K562 (cell line): ENCODE data around the gene ADARB2. TPM values are rescaled to one million over a fixed set of nuclear protein-coding genes. Genes with fewer than 3 reads are reported as not detected.

Experiments used
- ATAC-seq: fragments of 200-7000 bp; cut with Tn5 transposase; 3 replicates; pipeline ENCODE4 v1.9.1; 2020; ENCODE audit warnings: moderate library complexity
- BruUV-seq: library from RNA; stranded (reverse); fragments of 400-500 nt; replicated peaks from 2 replicates; lab custom pipeline; 2021; lab: Mats Ljungman, UMichigan
- CTCF ChIA-PET: fragments of 300-600 bp; formaldehyde crosslinking; extraction: SDS; loops from one replicate; lab custom pipeline; 2021; ENCODE audit warnings: low intra/inter-chr PET ratio; lab: Yijun Ruan, JAX
- POLR2A ChIA-PET: fragments of 300-600, 350-650 bp; sonication (Branson Sonifier 250); formaldehyde crosslinking; extraction: SDS; loops from one replicate; lab custom pipeline; 2021; ENCODE audit warnings: antibody characterized with exemption, inconsistent platforms; lab: Yijun Ruan, JAX
- DNase-seq, 4 experiments: peaks; one replicate each; pipeline versions ENCODE4 v3.0.0 to v3.0.0-alpha.2; 2011 to 2018; ENCODE audit warnings: low spot score in 3 of 4, mixed read lengths in 3 of 4; ENCODE audit errors: extremely low read depth in 1 of 4
- FAIRE-seq: peaks from 2 replicates; lab custom pipeline; 2011; peaks lifted over from hg19 to GRCh38; lab: Jason Lieb, UNC
- H2AFZ ChIP-seq: 2 replicates; pipeline ENCODE4 v1.6.0; 2011; ENCODE audit warnings: low read depth, low read length, control low read depth, inconsistent platforms
- H3K27ac ChIP-seq: fragments of 200-600 bp; 3 replicates; pipeline ENCODE4 v1.8.0; 2011; ENCODE audit warnings: low read depth, mild to moderate bottlenecking, control low read depth, inconsistent platforms, low read length, moderate library complexity, mixed read lengths; ENCODE audit errors: extremely low read depth
- H3K27me3 ChIP-seq, 2 experiments: fragments of 300-600 bp in 1 of 2; 2 replicates in 1 of 2; 3 replicates in 1 of 2; pipeline versions ENCODE4 v1.6.0 to v1.8.0; 2011; ENCODE audit warnings: inconsistent platforms in 2 of 2, low read length in 2 of 2, mild to moderate bottlenecking in 1 of 2, mixed read lengths in 1 of 2, moderate library complexity in 1 of 2; ENCODE audit not compliant: control insufficient read depth in 2 of 2, insufficient read depth in 2 of 2
- H3K36me3 ChIP-seq: fragments of 300-600 bp; 3 replicates; pipeline ENCODE4 v1.8.0; 2011; ENCODE audit warnings: mild to moderate bottlenecking, low read length, inconsistent platforms; ENCODE audit not compliant: control insufficient read depth, insufficient read depth
- H3K4me1 ChIP-seq, 2 experiments: fragments of 200-600 bp in 1 of 2; replicated peaks in 1 of 2; 2 replicates in 1 of 2; 3 replicates in 1 of 2; pipeline versions ENCODE4 v1.5.1 to v1.8.0; 2011; ENCODE audit warnings: inconsistent platforms in 2 of 2, low read length in 2 of 2, mild to moderate bottlenecking in 1 of 2, mixed read lengths in 1 of 2, moderate library complexity in 1 of 2; ENCODE audit not compliant: control insufficient read depth in 2 of 2, insufficient read depth in 2 of 2
- H3K4me2 ChIP-seq: 2 replicates; pipeline ENCODE4 v1.6.1; 2011; ENCODE audit warnings: low read length, control low read depth, inconsistent platforms, mixed read lengths; ENCODE audit not compliant: insufficient read depth
- H3K4me3 ChIP-seq: fragments of 200-600 bp; sonication (generic), shearing (Covaris generic); 2 replicates; pipeline ENCODE4 v1.5.1; 2016; ENCODE audit warnings: control low read depth, inconsistent platforms
- H3K79me2 ChIP-seq: fragments of 200-600 bp; 3 replicates; pipeline ENCODE4 v1.8.0; 2011; ENCODE audit warnings: low read length, inconsistent platforms; ENCODE audit not compliant: control insufficient read depth, insufficient read depth
- H3K9ac ChIP-seq, 2 experiments: 2 replicates each; pipeline versions ENCODE4 v1.6.0 to v1.6.1; 2011; ENCODE audit warnings: low read depth in 2 of 2, low read length in 2 of 2, control low read depth in 1 of 2, inconsistent platforms in 1 of 2, mild to moderate bottlenecking in 1 of 2, mixed read lengths in 1 of 2; ENCODE audit not compliant: insufficient read depth in 1 of 2
- H3K9me1 ChIP-seq: one replicate; pipeline ENCODE4 v1.6.0; 2011; ENCODE audit warnings: inconsistent platforms, mild to moderate bottlenecking, low read length, moderate library complexity; ENCODE audit not compliant: control insufficient read depth, insufficient read depth
- H3K9me3 ChIP-seq: replicated peaks from 2 replicates; pipeline ENCODE4 v1.5.1; 2011; ENCODE audit warnings: low read depth, low read length, inconsistent platforms; ENCODE audit not compliant: control insufficient read depth, insufficient read depth
- H4K20me1 ChIP-seq: replicated peaks from 2 replicates; pipeline ENCODE4 v1.6.1; 2011; ENCODE audit warnings: low read length, inconsistent platforms, mixed read lengths; ENCODE audit not compliant: control insufficient read depth, insufficient read depth
- AFF1 ChIP-seq, 2 experiments: fragments of 450-650 bp; IDR thresholded peaks; 2 replicates each; pipeline ENCODE4 v1.6.1; 2018; ENCODE audit warnings: mild to moderate bottlenecking in 2 of 2, low read depth in 1 of 2; ENCODE audit not compliant: partially characterized antibody in 2 of 2
- FOSL1 ChIP-seq: fragments of 200-800 bp; sonication (Bioruptor generic); conservative IDR thresholded peaks from 2 replicates; pipeline ENCODE4 v1.6.1; 2016; ENCODE audit warnings: missing genetic modification characterization, missing compliant biosample characterization
- ID3 ChIP-seq, 2 experiments: fragments of 250-450 bp in 1 of 2; fragments of 450-650 bp in 1 of 2; sonication (Bioruptor Pico) in 1 of 2; IDR thresholded peaks; 2 replicates each; pipeline versions ENCODE4 v1.6.1 to v1.8.0; 2016 to 2021; ENCODE audit warnings: mild to moderate bottlenecking in 2 of 2, moderate library complexity in 2 of 2, missing compliant biosample characterization in 1 of 2, missing genetic modification characterization in 1 of 2
- NELFE ChIP-seq: IDR thresholded peaks from 2 replicates; pipeline ENCODE4 v1.6.1; 2011; ENCODE audit warnings: mild to moderate bottlenecking; ENCODE audit not compliant: insufficient read depth, insufficient read length
- PPARD ChIP-seq: fragments of 250-450 bp; sonication (Bioruptor Pico); IDR thresholded peaks from 2 replicates; pipeline ENCODE4 v1.8.0; 2022; ENCODE audit warnings: inconsistent platforms, mild to moderate bottlenecking, moderate library complexity
- REST ChIP-seq, 2 experiments: fragments of 450-650 bp; formaldehyde crosslinking in 1 of 2; IDR thresholded peaks; 2 replicates each; pipeline versions ENCODE4 v1.4.0 to v1.6.1; 2014 to 2020; ENCODE audit warnings: mild to moderate bottlenecking in 2 of 2, borderline replicate concordance in 1 of 2, low read depth in 1 of 2
- STAT5A ChIP-seq: IDR thresholded peaks from 2 replicates; pipeline ENCODE4 v1.6.1; 2012; ENCODE audit warnings: low read length, inconsistent platforms, borderline replicate concordance
- WGBS: fragments of 100-300 bp; shearing (Covaris generic); methylation state at CpG from one replicate; pipeline ENCODE4 v1.1.6; 2016; ENCODE audit warnings: low coverage, mixed read lengths; ENCODE audit not compliant: insufficient coverage; ENCODE audit errors: missing lambda C conversion rate; 5-methylcytosine and 5-hydroxymethylcytosine counted together
- in situ Hi-C: fragments of 300-500 bp; cut with MboI; formaldehyde crosslinking; loops from 4 replicates; pipeline ENCODE4 v1.15.0; 2018; ENCODE audit warnings: inconsistent platforms, mixed read lengths
- intact Hi-C: fragments of 100-400 bp; cut with micrococcal nuclease; formaldehyde crosslinking; loops from 2 replicates; pipeline ENCODE4 v1.14.2; 2022
- polyA plus RNA-seq, 8 experiments: library from polyadenylated mRNA; depleted of rRNA in 4 of 8; stranded (reverse) in 5 of 8; unstranded in 3 of 8; fragments of >200 nt; fragmentation: Nextera tagmentation in 2 of 8; fragmentation: Illumina TruSeq in 1 of 8; extraction: Ambion mirVana in 2 of 8; extraction: Trizol in 1 of 8; gene quantifications; 2 replicates each; pipeline versions ENCODE4 v1.2.1 to v1.2.3, GENCODE V29; 2011 to 2014; ENCODE audit warnings: inconsistent platforms in 1 of 8, missing spikeins in 1 of 8
- total RNA-seq, 7 experiments: library from RNA; depleted of rRNA in 6 of 7; stranded (reverse); fragments of >200 nt in 6 of 7; fragmentation: Illumina TruSeq in 2 of 7; extraction: Trizol in 2 of 7; gene quantifications; 2 replicates each; pipeline versions ENCODE4 v1.2.1 to v1.2.3, GENCODE V29; 2011 to 2021; ENCODE audit warnings: low replicate concordance in 1 of 7

Gene ADARB2
- total and polyA plus RNA-seq, 9 of the 15 experiments (the other 6 are each of a cell fraction or from before 2014, with no cell fraction given) = not detected

GRCh38 chr10:1523221-1523620 lies 214.1 kb downstream of the ADARB2 start (continued):
- TF ChIP-seq REST (IDR thresholded peaks at IDR 0.05; ENCODE audit: borderline replicate concordance) = no peak
- TF ChIP-seq REST (CRISPR knock-in tag; IDR thresholded peaks at IDR 0.05; ENCODE audit: low read depth) = no peak

- in situ Hi-C loops (no loop called here), intact Hi-C loops (no loop called here)
- ATAC-seq = no peak
- BruUV-seq = no TSS peak
- Histone ChIP-seq H2AFZ (no peak overlapping the region), H3K27ac (no peak overlapping the region), H3K9ac (no peak overlapping the region), H3K9me1 (no peaks in the 10 kb centered on the region), H4K20me1 (no peaks in the 10 kb centered on the region), H3K36me3 (no peaks in the 10 kb centered on the region), H3K4me2 (no peak overlapping the region), H3K4me1 (peaks cover 0 to 4% of the 10 kb centered on the region in 2 experiments; a peak in 2 of 5 replicates), H3K79me2 (no peaks in the 10 kb centered on the region), H3K27me3 (peaks cover 0 to 27% of the 10 kb centered on the region in 2 experiments; a peak in 4 of 5 replicates), H3K4me3 (no peak overlapping the region), H3K9me3 (no peaks in the 10 kb centered on the region)
- FAIRE-seq = no peak
- ChIA-PET POLR2A (no interaction called here), CTCF (no interaction called here)
- WGBS = 0% methylated on average over 4 of the region's 4 CpGs
- no peak for DNase-seq
- no peak for TF ChIP-seq FOSL1 (tag)
- no peak for TF ChIP-seq NELFE
- no peak for TF ChIP-seq AFF1 (IDR thresholded peaks at IDR 0.05; ENCODE audit: low read depth in 1 of 2, partially characterized antibody in 2 of 2)
- TF ChIP-seq ID3 (CRISPR knock-in tag; IDR thresholded peaks at IDR 0.05) = no peak
- TF ChIP-seq ID3 (tag; IDR thresholded peaks at IDR 0.05) = no peak
- no peak for TF ChIP-seq STAT5A
- TF ChIP-seq PPARD (CRISPR knock-in tag) = no peak
Observed at GRCh38 chr10:1522237-1522636, 215.1 kb downstream of the ADARB2 start.
